ENCODE measurements around the gene FBXO27.

Gene FBXO27

GRCh38 chr19:39052243-39052746, 19.9 kb upstream of the FBXO27 start:
- Histone ChIP-seq H3K4me1 (ENCODE audit: low read length) (no peaks in the 10 kb centered on the region), H3K27me3 (replicated peaks; ENCODE audit: insufficient read depth, low read length) (peaks cover 60% of the 10 kb centered on the region), H3K27ac (ENCODE audit: low read length) (no peak overlapping the region), H3K9ac (ENCODE audit: low read length) (no peak overlapping the region), H4K20me1 (ENCODE audit: insufficient read depth, low read length) (no peaks in the 10 kb centered on the region), H3K9me2 (replicated peaks; ENCODE audit: insufficient read depth, low read length) (no peaks in the 10 kb centered on the region), H3K36me3 (replicated peaks; ENCODE audit: insufficient read depth, low read length) (no peaks in the 10 kb centered on the region), H3K4me2 (ENCODE audit: low read depth, low read length) (no peak overlapping the region), H3K79me2 (ENCODE audit: low read length) (no peaks in the 10 kb centered on the region), H3K9me3 (replicated peaks; ENCODE audit: insufficient read depth, low read length) (no peaks in the 10 kb centered on the region), H3K4me3 (ENCODE audit: low read length) (no peak overlapping the region), H2AFZ (ENCODE audit: low read length) (no peak overlapping the region), H3F3A (ENCODE audit: insufficient read depth, low read length) (no peaks in the 10 kb centered on the region)
- TF ChIP-seq EZH2 (optimal IDR thresholded peaks at IDR 0.05; ENCODE audit: low read depth, low read length): no peak
- no peak for TF ChIP-seq EZH2phosphoT487 (IDR thresholded peaks at IDR 0.05; ENCODE audit: low read length)
- TF ChIP-seq CTCF (IDR thresholded peaks at IDR 0.05; ENCODE audit: low read length): peak; percentile 87
- DNase-seq: peak; percentile 48

GRCh38 chr19:39047073-39047472, 14.7 kb upstream of the FBXO27 start:
- no peaks in the 10 kb centered on the region for H3K36me3 ChIP-seq (replicated peaks; ENCODE audit: insufficient read depth, low read length)
- H3K9ac ChIP-seq (ENCODE audit: low read length): no peak overlapping the region
- H3K4me3 ChIP-seq (ENCODE audit: low read length): no peak overlapping the region
- DNase-seq: no peak
- H2AFZ ChIP-seq (ENCODE audit: low read length): no peak overlapping the region
- H3K9me3 ChIP-seq (replicated peaks; ENCODE audit: insufficient read depth, low read length): no peaks in the 10 kb centered on the region
- H4K20me1 ChIP-seq (ENCODE audit: insufficient read depth, low read length): no peaks in the 10 kb centered on the region
- H3K27ac ChIP-seq (ENCODE audit: low read length): no peak overlapping the region
- H3K79me2 ChIP-seq (ENCODE audit: low read length): no peaks in the 10 kb centered on the region
- no peaks in the 10 kb centered on the region for H3F3A ChIP-seq (ENCODE audit: insufficient read depth, low read length)
- no peak for TF ChIP-seq CTCF (IDR thresholded peaks at IDR 0.05; ENCODE audit: low read length)
- no peak for TF ChIP-seq EZH2phosphoT487 (IDR thresholded peaks at IDR 0.05; ENCODE audit: low read length)
- TF ChIP-seq EZH2 (optimal IDR thresholded peaks at IDR 0.05; ENCODE audit: low read depth, low read length): no peak
- peaks cover 4% of the 10 kb centered on the region; the same call in 1 of the 2 replicates for H3K4me1 ChIP-seq (ENCODE audit: low read length)
- peaks cover 28% of the 10 kb centered on the region for H3K27me3 ChIP-seq (replicated peaks; ENCODE audit: insufficient read depth, low read length)
- H3K9me2 ChIP-seq (replicated peaks; ENCODE audit: insufficient read depth, low read length): no peaks in the 10 kb centered on the region
- no peak overlapping the region for H3K4me2 ChIP-seq (ENCODE audit: low read depth, low read length)

GRCh38 chr19:39046037-39046821, 13.9 kb upstream of the FBXO27 start:
- H3K27me3 ChIP-seq (replicated peaks; ENCODE audit: insufficient read depth, low read length): peaks cover 24% of the 10 kb centered on the region
- H2AFZ ChIP-seq (ENCODE audit: low read length): no peak overlapping the region
- H3K27ac ChIP-seq (ENCODE audit: low read length): no peak overlapping the region
- H3K4me1 ChIP-seq (ENCODE audit: low read length): peaks cover 4% of the 10 kb centered on the region; the same call in 1 of the 2 replicates
- no peak overlapping the region for H3K4me3 ChIP-seq (ENCODE audit: low read length)
- H3K36me3 ChIP-seq (replicated peaks; ENCODE audit: insufficient read depth, low read length): no peaks in the 10 kb centered on the region
- no peaks in the 10 kb centered on the region for H4K20me1 ChIP-seq (ENCODE audit: insufficient read depth, low read length)
- H3F3A ChIP-seq (ENCODE audit: insufficient read depth, low read length): no peaks in the 10 kb centered on the region
- no peaks in the 10 kb centered on the region for H3K9me2 ChIP-seq (replicated peaks; ENCODE audit: insufficient read depth, low read length)
- no peak overlapping the region for H3K9ac ChIP-seq (ENCODE audit: low read length)
- H3K79me2 ChIP-seq (ENCODE audit: low read length): no peaks in the 10 kb centered on the region
- TF ChIP-seq CTCF (IDR thresholded peaks at IDR 0.05; ENCODE audit: low read length) (no peak), EZH2phosphoT487 (IDR thresholded peaks at IDR 0.05; ENCODE audit: low read length) (no peak), EZH2 (optimal IDR thresholded peaks at IDR 0.05; ENCODE audit: low read depth, low read length) (no peak)
- no peak overlapping the region for H3K4me2 ChIP-seq (ENCODE audit: low read depth, low read length)
- peak; percentile 36 for DNase-seq
- H3K9me3 ChIP-seq (replicated peaks; ENCODE audit: insufficient read depth, low read length): no peaks in the 10 kb centered on the region

Measured in MM.1S (cell line).